Muscle layer of duodenum (tissue), 2 donors: Measurements from ENCODE around the gene ITPKB.

Experiments used
- H3K27ac ChIP-seq: one replicate; pipeline ENCODE4 v1.7.0; 2013; ENCODE audit warnings: mild to moderate bottlenecking, low read length
- H3K27me3 ChIP-seq: one replicate; pipeline ENCODE4 v1.7.0; 2013; ENCODE audit warnings: low read depth, mild to moderate bottlenecking, control low read depth, low read length
- H3K36me3 ChIP-seq, 2 donors: one replicate each; pipeline ENCODE4 v1.7.0; 2013; ENCODE audit warnings: low read length in 2 of 2, control low read depth in 1 of 2, mild to moderate bottlenecking in 1 of 2; ENCODE audit not compliant: insufficient read depth in 2 of 2, control insufficient read depth in 1 of 2
- H3K4me1 ChIP-seq, 2 donors: one replicate each; pipeline ENCODE4 v1.7.0; 2013; ENCODE audit warnings: low read length in 2 of 2, mild to moderate bottlenecking in 2 of 2, control low read depth in 1 of 2, moderate library complexity in 1 of 2; ENCODE audit not compliant: insufficient read depth in 2 of 2, control insufficient read depth in 1 of 2
- H3K4me3 ChIP-seq, 2 donors: one replicate each; pipeline ENCODE4 v1.7.0; 2013; ENCODE audit warnings: low read length in 2 of 2, low read depth in 1 of 2, mild to moderate bottlenecking in 1 of 2
- H3K9me3 ChIP-seq, 2 donors: one replicate each; pipeline ENCODE4 v1.7.0; 2013; ENCODE audit warnings: low read length in 2 of 2, control low read depth in 1 of 2, mild to moderate bottlenecking in 1 of 2; ENCODE audit not compliant: control insufficient read depth in 1 of 2
- donor health status: healthy.

The ITPKB gene

DNA sequence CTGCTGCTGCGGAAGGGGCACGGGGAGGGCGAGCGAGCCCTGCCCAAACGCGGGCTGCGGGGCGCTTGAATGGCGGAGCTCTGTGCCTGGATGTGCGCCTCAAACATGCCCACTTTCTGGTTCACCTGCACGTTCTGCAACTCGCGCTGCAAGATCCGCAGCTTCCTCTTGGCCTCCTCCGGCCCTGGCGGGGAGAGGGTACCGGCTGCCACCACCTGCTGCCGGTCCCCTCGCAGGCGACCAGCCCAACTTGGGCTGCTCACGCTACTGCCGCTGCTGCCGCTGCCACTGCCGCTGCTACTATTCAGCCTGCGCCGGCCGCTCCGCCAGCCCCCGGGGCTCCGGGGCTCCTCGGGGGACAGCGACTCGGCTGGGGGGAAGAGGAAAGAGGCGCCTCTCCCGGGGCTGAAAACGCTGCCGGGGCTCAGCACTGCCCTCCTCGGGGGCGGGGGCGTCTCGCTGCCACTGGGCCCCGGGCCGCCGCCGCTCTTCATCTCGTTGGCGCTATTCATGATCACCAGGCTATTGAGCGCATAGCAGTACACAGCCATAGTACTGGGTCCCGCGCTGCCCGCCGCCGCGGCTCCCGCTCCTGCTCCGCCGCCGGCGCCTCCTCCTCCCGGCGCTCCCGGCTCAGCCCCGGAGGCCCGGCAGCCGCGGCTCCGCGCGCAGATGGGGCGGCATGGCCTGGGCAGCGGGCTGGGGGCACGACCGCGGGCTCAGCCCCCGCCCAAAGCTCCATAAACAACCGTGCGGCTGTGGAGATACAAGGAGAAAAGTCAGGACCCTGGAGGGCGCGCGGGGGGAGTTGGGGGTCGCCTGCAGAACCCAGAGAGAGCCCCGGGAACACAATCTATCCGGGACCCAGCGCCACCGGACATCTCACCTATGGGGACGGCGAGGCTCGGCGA is 1.9 kb downstream of the ITPKB start:
- peaks cover 4 to 13% of the 10 kb centered on the region in 2 donors for H3K36me3 ChIP-seq
- H3K27me3 ChIP-seq: no peaks in the 10 kb centered on the region
- H3K4me3 ChIP-seq: peak overlapping the region; percentile 95
- peak overlapping the region; percentile 96 for H3K27ac ChIP-seq
- peaks cover 14 to 47% of the 10 kb centered on the region in 2 donors for H3K4me1 ChIP-seq
- H3K9me3 ChIP-seq: no peaks in the 10 kb centered on the region

DNA sequence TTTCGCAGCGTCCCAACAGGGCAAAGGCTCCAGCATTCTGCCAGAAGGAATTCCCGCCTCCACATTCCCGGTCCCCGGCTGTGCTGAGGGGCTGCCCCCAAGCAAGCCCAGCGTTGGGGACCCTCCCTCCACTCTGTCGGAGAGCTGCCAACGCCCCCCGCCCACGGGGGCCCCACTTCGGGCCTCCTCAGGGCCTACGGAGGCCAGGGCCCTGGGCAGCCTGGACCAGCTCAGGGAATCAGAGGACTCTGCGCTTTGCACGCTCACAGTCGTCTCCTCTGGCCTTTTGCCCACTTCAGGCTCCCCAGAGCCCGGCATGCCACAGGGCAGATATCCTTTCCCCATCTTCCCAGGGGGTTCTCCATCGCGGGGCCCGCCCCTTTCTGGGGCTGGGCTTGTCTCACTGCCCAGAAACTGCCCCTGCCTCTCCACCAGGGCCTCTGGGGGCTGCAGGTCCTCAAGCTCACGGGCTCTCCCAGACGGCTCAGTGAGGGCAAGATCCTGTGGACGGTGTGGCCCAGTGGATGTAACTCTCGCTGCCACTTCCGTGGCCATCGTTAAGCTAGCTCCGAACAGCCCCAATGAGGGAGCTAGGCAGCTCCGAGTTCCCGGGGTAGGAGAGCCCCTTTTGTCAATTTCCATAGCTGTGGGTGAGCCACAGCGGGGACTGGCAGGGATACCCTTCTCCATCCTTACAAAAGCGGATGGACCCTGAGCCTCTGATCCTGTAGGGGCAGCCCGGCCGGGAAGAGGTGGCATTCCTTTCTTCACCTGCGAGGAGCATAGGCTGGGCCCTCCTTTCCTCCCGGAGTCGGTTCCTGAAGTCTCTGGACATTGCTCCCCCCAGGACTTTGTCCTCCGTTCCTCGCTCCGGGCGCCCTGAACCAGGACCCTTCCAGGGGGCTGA is 2.8 kb downstream of the ITPKB start:
- H3K36me3 ChIP-seq: peaks cover 4 to 13% of the 10 kb centered on the region in 2 donors
- no peaks in the 10 kb centered on the region for H3K9me3 ChIP-seq
- peak overlapping the region; percentile 23 for H3K27ac ChIP-seq
- peaks cover 14 to 47% of the 10 kb centered on the region in 2 donors for H3K4me1 ChIP-seq
- H3K27me3 ChIP-seq: no peaks in the 10 kb centered on the region
- H3K4me3 ChIP-seq: peak overlapping the region; percentile 74 to 95

DNA sequence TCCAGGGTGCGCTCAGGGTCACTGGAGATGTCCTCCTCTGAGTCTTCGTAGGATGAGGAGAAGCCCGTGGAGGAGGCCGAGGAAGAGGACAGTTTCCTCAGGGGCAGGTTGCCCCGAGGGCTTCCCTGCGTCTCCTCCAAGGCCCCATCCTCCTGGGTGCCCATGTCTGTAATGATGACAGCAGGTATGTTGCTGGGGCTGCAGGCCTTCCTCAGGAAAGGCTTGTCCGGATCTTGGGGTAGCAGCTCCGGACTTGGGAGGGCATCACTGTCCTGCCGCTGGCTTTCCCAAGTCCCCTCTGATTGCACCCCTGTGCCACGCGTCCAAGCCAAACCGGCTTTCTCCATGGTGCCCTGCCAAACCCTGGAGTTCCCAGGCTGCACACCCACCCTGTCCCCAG is 3.5 kb downstream of the ITPKB start:
- H3K4me3 ChIP-seq: peak overlapping the region; percentile 74 to 95
- peaks cover 14 to 50% of the 10 kb centered on the region in 2 donors for H3K4me1 ChIP-seq

DNA sequence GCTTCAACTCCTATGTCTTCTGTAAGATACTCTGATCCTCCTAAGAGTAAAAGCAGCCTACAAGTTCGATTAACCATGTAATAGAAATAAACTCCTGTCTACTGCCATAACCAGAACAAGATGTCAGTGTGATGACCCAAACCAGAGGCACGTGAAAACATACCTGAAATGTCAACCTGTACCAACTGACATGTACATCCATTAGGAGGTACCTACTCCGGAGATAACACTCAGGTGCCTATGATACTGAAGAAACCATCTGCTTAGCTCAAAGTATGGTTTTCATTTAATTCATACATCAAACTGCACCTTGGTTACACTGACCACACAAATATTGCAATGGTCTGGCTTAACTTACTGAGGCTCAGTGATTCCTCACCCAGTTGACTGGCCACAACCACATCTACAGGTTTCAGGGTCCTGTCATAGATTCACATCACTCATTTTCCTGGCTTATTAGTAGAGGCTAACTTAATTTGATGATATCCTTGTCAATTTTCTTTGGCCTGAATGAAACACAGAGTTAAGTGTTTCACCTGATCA is 4.4 kb downstream of the ITPKB start:
- Histone ChIP-seq H3K27ac (peak overlapping the region; percentile 68), H3K4me3 (peak overlapping the region; percentile 74 to 95), H3K36me3 (peaks cover 4 to 22% of the 10 kb centered on the region in 2 donors), H3K9me3 (no peaks in the 10 kb centered on the region), H3K27me3 (no peaks in the 10 kb centered on the region), H3K4me1 (peaks cover 14 to 44% of the 10 kb centered on the region in 2 donors)

More for the DNA sequence above, 3.5 kb downstream of the ITPKB start:
- H3K27me3 ChIP-seq: no peaks in the 10 kb centered on the region
- peaks cover 4 to 18% of the 10 kb centered on the region in 2 donors for H3K36me3 ChIP-seq
- no peaks in the 10 kb centered on the region for H3K9me3 ChIP-seq
- no peak overlapping the region for H3K27ac ChIP-seq

DNA sequence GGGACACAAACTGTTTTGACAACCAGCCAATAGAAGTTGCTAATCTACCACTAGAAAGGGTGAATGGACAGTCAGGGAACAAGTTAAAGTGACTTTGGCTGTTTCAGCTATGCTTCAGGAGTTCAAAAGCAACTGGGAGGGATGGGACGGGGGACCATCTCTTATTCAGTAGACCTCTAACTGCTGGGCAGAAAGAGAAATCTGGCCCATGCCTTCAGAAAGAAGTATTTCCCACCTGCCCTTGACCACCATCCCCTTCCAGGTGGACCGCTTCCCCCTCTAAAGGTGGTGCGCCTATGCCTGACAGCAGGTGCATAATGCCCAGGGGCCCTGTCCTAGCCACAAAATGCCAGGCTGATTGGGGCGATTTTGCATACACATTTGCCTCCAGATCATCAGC is 5.2 kb downstream of the ITPKB start:
- Histone ChIP-seq H3K4me1 (peaks cover 14 to 41% of the 10 kb centered on the region in 2 donors), H3K27ac (peak overlapping the region; percentile 68), H3K36me3 (peaks cover 4 to 22% of the 10 kb centered on the region in 2 donors), H3K4me3 (peak overlapping the region; percentile 74 to 95), H3K27me3 (no peaks in the 10 kb centered on the region), H3K9me3 (no peaks in the 10 kb centered on the region)

DNA sequence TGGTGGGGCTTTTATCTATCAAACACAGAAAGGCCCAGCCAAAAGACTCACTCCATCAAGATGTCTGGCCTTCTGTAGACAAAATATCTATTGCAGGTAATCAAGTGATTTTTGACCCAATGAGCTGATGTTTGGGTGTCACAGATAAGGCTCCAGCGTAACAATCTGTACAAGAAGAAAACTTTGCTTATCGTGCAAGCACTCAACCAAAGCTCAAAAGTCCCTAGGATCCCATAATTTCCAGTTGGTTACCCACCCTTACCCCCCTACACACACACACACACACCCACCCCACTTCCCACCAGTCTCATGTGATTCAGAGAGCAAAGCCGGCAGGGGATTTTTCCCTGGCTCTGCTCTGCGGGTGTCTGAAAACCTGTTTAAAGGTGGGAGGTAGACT is 5.8 kb downstream of the ITPKB start:
- H3K27me3 ChIP-seq: no peaks in the 10 kb centered on the region
- H3K4me3 ChIP-seq: peak overlapping the region; percentile 74 to 95
- H3K27ac ChIP-seq: peak overlapping the region; percentile 68
- no peaks in the 10 kb centered on the region for H3K9me3 ChIP-seq
- H3K36me3 ChIP-seq: peaks cover 4 to 26% of the 10 kb centered on the region in 2 donors
- peaks cover 15 to 41% of the 10 kb centered on the region in 2 donors for H3K4me1 ChIP-seq

DNA sequence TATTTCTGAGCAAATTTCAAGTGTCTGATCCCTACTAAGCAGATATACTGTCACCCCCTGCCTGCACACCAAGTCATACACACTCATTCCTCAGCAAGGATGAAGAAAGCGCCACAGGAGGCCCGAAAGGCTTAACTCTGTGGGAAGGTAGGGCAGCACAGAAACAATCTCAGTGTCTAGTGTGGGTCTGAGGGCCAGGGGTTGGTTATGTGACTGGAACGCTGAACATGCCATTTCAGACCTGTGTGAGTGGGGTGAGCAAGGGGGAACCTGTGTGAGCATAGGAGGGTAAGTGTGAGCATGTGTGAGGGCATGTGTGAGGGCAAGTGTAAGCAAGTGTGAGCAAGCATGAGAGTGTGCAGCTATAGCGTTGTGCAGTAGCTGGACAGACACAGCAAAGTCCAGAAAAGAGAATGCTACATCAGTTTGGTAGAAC is 6.2 kb downstream of the ITPKB start:
- peak overlapping the region; percentile 68 for H3K27ac ChIP-seq
- H3K9me3 ChIP-seq: no peaks in the 10 kb centered on the region
- peak overlapping the region; percentile 74 to 95 for H3K4me3 ChIP-seq
- no peaks in the 10 kb centered on the region for H3K27me3 ChIP-seq
- peaks cover 19 to 44% of the 10 kb centered on the region in 2 donors for H3K4me1 ChIP-seq
- H3K36me3 ChIP-seq: peaks cover 4 to 26% of the 10 kb centered on the region in 2 donors

DNA sequence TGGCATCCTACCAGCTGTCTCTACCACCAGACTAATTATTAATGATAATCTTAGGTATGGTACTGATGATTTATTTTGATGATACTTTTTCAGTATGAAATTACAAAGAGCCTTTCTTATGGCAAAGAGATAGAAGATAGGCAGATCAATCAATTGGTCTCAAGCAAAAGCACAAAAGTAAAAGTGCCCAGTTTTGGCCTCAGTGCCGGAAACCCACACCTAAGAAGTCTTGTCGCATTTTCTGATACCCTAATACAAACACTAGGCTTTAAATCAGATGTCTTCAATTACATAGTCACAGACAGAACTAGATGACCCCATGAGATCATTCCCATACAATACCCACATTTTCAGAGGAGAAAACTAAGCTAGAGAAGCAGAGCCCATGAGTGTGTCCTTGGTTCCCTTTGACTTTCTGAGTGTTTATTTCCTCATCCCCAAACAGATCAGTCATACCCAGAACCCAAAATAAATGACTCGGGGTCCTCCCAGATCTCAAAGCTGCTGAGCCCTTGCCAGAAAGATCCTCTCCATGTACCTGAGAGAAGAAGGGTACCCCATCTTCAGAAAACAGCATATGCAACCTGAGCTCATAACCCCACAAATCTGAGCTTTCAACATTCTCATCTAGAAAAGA is 7.7 kb downstream of the ITPKB start:
- Histone ChIP-seq H3K27ac (peak overlapping the region; percentile 56), H3K27me3 (no peaks in the 10 kb centered on the region), H3K4me3 (peak overlapping the region; percentile 19 to 21), H3K36me3 (peaks cover 4 to 26% of the 10 kb centered on the region in 2 donors), H3K9me3 (no peaks in the 10 kb centered on the region), H3K4me1 (peaks cover 20 to 53% of the 10 kb centered on the region in 2 donors)

DNA sequence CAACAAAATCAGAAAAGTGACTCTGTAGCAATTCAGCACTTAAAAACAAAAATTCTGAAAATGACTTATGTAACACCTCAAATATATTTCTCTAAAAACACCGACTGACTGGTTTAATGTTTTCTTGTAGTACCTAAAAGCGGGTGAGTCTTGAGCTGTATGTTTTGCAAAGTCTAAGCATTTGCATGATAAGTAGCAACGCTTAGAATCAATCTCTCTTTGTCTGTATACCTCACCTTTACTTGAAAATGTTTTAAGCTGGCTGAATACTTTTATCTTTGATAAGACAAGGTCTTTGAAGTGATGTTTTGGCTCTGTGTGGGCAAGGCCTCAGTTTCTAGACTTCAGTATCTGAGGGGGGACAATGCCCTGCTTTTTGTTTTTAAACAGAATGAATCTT is 8.2 kb downstream of the ITPKB start:
- Histone ChIP-seq H3K36me3 (peaks cover 4 to 26% of the 10 kb centered on the region in 2 donors), H3K4me3 (peak overlapping the region; percentile 19 to 21), H3K27ac (peak overlapping the region; percentile 56), H3K4me1 (peaks cover 20 to 50% of the 10 kb centered on the region in 2 donors), H3K27me3 (no peaks in the 10 kb centered on the region), H3K9me3 (no peaks in the 10 kb centered on the region)

DNA sequence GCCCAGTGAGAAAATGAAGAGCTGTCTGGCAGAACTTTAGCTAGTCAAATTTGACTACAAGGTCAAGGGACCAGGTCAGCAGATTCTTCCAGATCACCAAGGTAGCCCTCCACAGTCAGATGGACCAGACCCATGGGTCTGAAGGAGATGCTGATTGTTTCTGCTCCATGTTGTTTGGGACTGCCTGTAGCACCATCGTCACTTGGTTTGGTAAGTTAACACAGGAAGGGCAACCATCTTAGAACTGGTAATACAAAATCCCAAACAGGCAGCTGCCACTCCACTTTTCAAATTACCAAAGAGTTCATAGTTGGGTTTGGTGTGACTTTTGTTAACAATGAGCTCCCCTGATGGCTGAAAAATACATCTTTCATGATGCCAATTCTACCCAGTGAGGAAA is 9.0 kb downstream of the ITPKB start:
- Histone ChIP-seq H3K4me1 (peaks cover 17 to 51% of the 10 kb centered on the region in 2 donors), H3K36me3 (peaks cover under 1 to 21% of the 10 kb centered on the region in 2 donors), H3K27ac (peak overlapping the region; percentile 56), H3K27me3 (no peaks in the 10 kb centered on the region), H3K9me3 (no peaks in the 10 kb centered on the region), H3K4me3 (no peak overlapping the region)
